PC-9 (cell line): Measurements from ENCODE around the gene NOBOX.

ENCODE experiments used
- CTCF ChIP-seq: fragments of 200-600 bp; sonication (generic); conservative IDR thresholded peaks from 2 replicates; pipeline ENCODE4 v1.6.1; 2017; ENCODE audit warnings: mixed run types, antibody characterized with exemption, mild to moderate bottlenecking, moderate library complexity
- EZH2 ChIP-seq: fragments of 200-600 bp; sonication (generic); IDR thresholded peaks from 2 replicates; pipeline ENCODE4 v1.8.0; 2017; ENCODE audit warnings: antibody characterized with exemption, low read depth

GRCh38 chr7:144445590-144445989 is 42.1 kb upstream of the NOBOX start:
- no peak for TF ChIP-seq EZH2
- no peak for TF ChIP-seq CTCF
